Progenitor cell of endocrine pancreas (in vitro differentiated cells): ENCODE results near the gene ZNF541. TPM values are rescaled to one million over a fixed set of nuclear protein-coding genes. Genes with fewer than 3 reads are reported as not detected.

Experiments
- DNase-seq: peaks from one replicate; pipeline ENCODE4 v3.0.0; 2021; ENCODE audit warnings: low spot score; ENCODE audit not compliant: unreplicated experiment
- H3K27ac Mint-ChIP-seq: 2 replicates; pipeline ENCODE4 v1.8.0; 2021; ENCODE audit warnings: mild to moderate bottlenecking, moderate library complexity, mixed read lengths
- H3K27me3 Mint-ChIP-seq: 2 replicates; pipeline ENCODE4 v1.8.0; 2021; ENCODE audit warnings: mixed read lengths
- H3K36me3 Mint-ChIP-seq: 2 replicates; pipeline ENCODE4 v1.8.0; 2022; ENCODE audit warnings: mixed read lengths; ENCODE audit not compliant: insufficient read depth
- H3K4me1 Mint-ChIP-seq: 2 replicates; pipeline ENCODE4 v1.8.0; 2021; ENCODE audit warnings: low read depth, mixed read lengths
- H3K4me3 Mint-ChIP-seq: 2 replicates; pipeline ENCODE4 v1.8.0; 2021; ENCODE audit warnings: low read depth, mild to moderate bottlenecking, moderate library complexity, mixed read lengths
- H3K9me3 Mint-ChIP-seq: 2 replicates; pipeline ENCODE4 v1.8.0; 2021; ENCODE audit warnings: low read depth, mixed read lengths
- CTCF ChIP-seq: fragments of 200-600 bp; sonication (generic); IDR thresholded peaks from one replicate; pipeline ENCODE4 v1.5.0; 2021; ENCODE audit warnings: antibody characterized with exemption, mild to moderate bottlenecking; ENCODE audit not compliant: unreplicated experiment
- total RNA-seq: library from RNA; stranded (reverse); gene quantifications from 2 replicates; pipeline ENCODE4 v1.2.1, GENCODE V29; 2021

ZNF541 gene
- total RNA-seq, 1 donor from 2014 or later = not detected

- TF ChIP-seq CTCF = no peak
- Mint-ChIP-seq H3K4me3 (no peak overlapping the region), H3K27me3 (peaks cover 4% of the 10 kb centered on the region), H3K27ac (peak overlapping the region; percentile 29), H3K4me1 (no peaks in the 10 kb centered on the region), H3K9me3 (peaks cover 4% of the 10 kb centered on the region), H3K36me3 (no peaks in the 10 kb centered on the region)
- DNase-seq = no peak
Measured at GRCh38 chr19:47581605-47582319, 8.8 kb upstream of the ZNF541 start.

- Mint-ChIP-seq H3K4me1 (no peaks in the 10 kb centered on the region), H3K27me3 (peaks cover 4% of the 10 kb centered on the region), H3K4me3 (no peak overlapping the region), H3K27ac (no peak overlapping the region), H3K9me3 (no peaks in the 10 kb centered on the region), H3K36me3 (no peaks in the 10 kb centered on the region)
- no peak for TF ChIP-seq CTCF
- no peak for DNase-seq
Measured at GRCh38 chr19:47580397-47580796, 7.4 kb upstream of the ZNF541 start.

- Mint-ChIP-seq H3K27ac (no peak overlapping the region), H3K27me3 (no peaks in the 10 kb centered on the region), H3K4me1 (no peaks in the 10 kb centered on the region), H3K4me3 (no peak overlapping the region), H3K36me3 (no peaks in the 10 kb centered on the region), H3K9me3 (no peaks in the 10 kb centered on the region)
- DNase-seq = no peak
- TF ChIP-seq CTCF = no peak
Measured at GRCh38 chr19:47572635-47573034, 313 bp downstream of the ZNF541 start.

GRCh38 chr19:47569331-47569730, 3.6 kb downstream of the ZNF541 start:
- Mint-ChIP-seq H3K4me3 (no peak overlapping the region), H3K36me3 (no peaks in the 10 kb centered on the region), H3K27me3 (no peaks in the 10 kb centered on the region), H3K4me1 (peaks cover under 1% of the 10 kb centered on the region), H3K9me3 (no peaks in the 10 kb centered on the region), H3K27ac (no peak overlapping the region)
- TF ChIP-seq CTCF = no peak
- no peak for DNase-seq

GRCh38 chr19:47564081-47564480, 8.9 kb downstream of the ZNF541 start:
- Mint-ChIP-seq H3K4me3 (no peak overlapping the region), H3K9me3 (no peaks in the 10 kb centered on the region), H3K4me1 (peaks cover 14% of the 10 kb centered on the region), H3K27ac (peak overlapping the region; percentile 42), H3K27me3 (no peaks in the 10 kb centered on the region), H3K36me3 (no peaks in the 10 kb centered on the region)
- DNase-seq = no peak
- no peak for TF ChIP-seq CTCF
